MV-4-11 (cell line): ENCODE data around the gene LONP1.
"Not testable (repeated sequence)": the region's sequence is repeated elsewhere in the genome, so short reads cannot be mapped to it uniquely, and the experiment has no call there.

Source experiments
- DNase-seq: peaks from one replicate; lab custom pipeline; 2025; lab: John Stamatoyannopoulos, UW

Gene LONP1

DNA sequence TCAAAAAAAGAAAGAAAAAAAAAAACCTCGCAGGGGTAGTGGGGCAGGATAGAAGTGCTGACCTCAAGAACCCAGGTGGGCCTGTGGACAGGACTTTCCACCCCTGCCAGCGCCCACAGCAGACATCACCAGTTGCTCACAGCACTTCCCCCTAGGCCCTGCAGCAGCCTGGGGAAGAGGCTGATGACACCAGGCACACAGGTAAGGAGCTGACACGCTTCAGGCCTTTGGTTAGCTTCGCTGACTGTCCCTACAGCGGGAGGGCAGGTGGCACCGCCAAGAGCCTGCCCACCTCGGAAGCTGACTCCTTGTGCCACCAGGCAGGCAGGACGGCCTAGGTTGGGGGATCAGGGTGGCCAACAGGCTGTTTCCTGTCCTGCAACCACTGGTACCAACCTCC, 8.9 kb downstream of the LONP1 start:
- no peak for DNase-seq

DNA sequence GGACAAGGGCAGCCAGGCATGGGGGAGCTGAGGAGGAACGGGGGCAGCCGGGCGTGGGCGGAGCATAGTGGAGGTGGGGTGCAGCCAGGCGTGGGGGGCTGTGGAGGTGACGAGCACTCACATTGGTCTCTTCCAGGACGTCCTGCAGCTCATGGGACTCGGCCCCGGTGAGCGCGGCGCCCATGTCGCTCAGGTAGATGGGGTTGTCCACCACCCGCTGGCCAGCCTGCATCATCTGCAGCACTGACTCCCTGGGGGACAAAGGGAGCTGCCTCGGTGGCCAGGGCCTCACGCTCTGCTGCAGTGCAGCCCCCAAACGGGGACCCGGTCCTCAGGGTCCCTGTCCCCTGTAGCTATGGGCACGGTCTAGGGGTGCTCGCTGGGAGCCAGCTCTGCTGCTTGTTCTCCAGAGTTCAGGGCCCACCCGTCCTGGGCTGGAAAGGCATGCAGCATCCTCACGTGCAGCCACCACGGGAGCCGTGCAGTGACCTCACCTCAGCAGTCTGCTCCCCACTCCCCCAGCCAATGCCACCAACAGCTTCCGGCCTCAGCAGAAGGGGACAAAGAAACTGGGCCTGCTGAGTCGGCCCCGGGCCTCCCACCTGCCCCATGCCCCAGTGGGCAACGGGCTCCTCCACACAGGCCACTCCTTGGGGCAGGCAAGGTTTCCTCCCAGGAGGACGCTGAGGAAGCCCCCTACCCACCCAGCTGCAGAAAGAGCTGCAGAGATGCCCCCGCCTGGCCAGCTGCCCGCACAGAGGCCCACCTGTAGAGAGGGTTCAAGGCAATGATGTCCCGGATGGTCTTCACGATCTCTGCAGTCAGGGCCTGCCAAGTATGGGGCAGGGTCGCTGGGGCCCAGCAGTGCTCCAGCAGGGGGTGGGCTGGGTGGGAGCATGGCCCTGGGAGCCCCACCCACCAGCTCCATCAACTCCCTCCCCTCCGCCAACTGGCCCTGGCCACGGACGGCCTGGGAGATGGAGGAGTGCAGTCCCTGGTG, 12.1 kb downstream of the LONP1 start:
- DNase-seq = no peak

DNA sequence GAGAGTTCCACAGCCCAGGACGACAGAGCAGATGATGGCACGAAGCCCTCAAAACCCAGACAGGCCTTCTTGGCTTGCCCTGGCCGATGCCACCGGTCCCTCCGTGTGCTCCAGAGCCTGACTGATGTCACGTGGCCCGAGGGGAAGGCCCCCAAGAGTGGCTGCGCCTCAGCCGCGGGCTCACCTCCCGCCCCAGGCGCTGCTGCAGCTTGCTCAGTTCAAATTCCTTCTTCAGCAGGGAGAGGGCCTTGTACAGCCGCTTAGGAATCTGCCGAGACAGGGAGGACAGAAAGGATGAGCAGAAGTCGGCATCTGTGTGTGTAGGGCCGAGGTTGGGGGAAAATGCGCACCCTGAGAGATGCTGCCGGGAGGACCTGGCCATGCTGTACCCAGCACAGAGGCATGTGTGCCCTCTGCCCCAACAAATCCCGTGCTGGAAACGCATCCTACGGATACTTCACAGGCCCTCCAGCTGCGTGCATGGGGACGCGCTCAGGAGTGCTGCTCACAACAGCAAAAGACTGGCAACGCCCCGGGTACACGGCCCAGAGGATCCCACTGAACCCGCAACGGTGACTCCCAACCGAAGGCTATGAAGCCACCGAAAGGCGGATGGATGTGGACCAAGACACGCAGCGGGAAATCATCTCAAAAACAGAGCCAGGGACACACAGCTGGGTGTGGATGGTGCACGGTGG, 12.9 kb downstream of the LONP1 start:
- DNase-seq = no peak

DNA sequence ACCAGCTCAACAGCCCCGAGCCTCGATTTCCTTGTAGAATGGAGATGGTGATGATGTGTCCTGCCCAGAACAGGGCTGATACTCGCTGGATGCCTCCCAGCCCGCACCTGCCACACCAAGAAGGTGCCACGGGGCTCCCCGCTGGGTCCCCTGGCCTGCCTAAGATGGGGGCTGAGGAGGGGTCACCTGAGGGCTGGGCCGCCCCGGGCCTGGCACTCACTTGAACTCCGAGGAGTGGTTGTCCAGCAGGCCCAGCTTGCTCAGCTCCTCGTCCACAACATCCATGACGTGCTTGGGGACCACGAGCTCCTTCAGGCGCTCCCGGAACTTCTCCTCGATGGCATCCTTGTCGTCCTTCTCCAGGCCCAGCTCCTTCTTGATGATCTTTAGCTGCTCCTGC, 14.4 kb downstream of the LONP1 start:
- DNase-seq = no peak

DNA sequence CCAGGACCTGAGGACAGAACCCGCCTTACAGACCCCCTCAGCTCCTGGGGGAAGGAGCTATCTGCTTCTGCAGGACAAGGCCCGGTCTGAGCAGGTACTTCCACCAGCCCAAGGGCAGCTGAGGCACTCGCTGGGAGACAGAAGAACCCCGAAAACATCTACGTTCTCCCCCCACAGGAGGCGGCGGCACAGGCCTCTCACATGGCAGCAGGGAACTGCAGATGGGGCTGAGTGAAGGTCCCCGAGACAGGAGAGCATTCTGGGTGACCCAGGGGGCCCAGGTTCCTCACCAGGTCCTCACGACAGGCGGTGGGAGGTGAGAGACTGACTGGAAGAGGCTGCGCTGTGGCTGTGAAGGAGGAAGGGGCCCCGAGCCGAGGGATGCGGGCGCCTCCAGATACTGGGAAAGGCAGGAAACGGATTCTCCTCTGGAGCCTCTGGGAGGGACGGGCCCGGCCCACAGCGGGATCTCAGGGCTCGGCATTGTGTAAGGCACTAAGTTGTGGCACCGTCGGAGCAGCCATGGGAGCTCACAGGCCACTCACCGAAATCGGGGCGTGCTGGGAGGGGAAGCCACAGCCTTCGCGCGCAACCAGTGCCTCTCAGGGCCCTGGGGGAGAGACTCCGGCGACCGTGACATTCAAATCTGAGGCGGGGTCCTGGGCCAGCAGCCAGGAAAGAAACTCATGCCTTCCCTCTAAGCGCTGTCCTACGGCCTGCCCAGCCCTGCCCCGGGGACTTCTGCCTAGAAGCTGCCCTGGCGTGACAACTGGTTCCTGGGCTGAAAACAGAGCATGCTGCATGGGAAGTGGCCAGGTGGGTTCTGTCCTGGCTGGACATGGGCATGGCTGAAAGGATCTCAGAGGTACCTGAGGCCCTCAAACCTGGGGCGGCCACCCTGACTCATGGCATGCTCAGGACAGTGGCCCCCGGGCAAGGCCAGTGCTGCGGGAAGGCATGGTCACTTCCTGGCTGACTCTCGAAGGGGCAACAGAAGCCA, 15.8 kb downstream of the LONP1 start:
- DNase-seq = no peak

DNA sequence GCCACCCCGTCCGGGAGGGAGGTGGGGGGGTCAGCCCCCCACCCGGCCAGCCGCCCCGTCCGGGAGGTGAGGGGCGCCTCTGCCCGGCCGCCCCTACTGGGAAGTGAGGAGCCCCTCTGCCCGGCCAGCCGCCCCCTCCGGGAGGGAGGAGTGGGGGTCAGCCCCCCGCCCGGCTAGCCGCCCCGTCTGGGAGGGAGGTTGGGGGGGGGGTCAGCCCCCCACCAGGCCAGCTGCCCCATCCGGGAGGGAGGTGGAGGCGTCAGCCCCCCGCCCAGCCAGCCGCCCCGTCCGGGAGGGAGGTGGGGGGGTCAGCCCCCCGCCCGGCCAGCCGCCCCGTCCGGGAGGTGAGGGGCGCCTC, 17.9 kb downstream of the LONP1 start:
- not testable (repeated sequence) for DNase-seq

DNA sequence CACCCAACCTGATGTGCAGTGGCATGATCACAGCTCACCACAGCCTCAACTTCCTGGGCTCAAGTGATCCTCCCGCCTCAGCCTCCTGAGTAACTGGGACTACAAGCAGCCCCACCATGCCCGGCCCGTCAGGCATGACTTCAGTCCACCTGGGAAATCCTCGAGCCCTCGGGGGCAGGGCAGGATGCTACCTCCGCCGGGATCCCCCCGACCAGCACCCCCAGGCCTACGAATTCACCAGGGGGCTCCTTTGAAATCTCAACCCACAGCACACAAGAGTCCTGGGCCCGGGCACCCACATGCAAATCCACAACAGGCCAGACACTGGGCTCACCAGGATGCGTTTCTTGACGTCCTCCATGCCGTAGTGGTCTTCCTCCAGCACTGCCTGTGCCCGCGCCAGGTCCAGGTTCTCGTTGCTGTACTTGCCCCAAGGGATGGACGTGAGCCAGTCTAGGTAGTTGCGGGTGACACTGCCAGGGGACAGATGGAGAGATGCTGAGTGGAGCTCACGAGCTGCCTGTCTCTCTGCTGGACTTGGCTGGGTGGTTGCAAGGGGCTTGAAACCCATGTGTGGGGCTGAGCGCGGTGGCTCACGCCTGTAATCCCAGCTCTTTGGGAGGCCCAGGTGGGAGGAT, 19.4 kb downstream of the LONP1 start:
- DNase-seq = no peak

DNA sequence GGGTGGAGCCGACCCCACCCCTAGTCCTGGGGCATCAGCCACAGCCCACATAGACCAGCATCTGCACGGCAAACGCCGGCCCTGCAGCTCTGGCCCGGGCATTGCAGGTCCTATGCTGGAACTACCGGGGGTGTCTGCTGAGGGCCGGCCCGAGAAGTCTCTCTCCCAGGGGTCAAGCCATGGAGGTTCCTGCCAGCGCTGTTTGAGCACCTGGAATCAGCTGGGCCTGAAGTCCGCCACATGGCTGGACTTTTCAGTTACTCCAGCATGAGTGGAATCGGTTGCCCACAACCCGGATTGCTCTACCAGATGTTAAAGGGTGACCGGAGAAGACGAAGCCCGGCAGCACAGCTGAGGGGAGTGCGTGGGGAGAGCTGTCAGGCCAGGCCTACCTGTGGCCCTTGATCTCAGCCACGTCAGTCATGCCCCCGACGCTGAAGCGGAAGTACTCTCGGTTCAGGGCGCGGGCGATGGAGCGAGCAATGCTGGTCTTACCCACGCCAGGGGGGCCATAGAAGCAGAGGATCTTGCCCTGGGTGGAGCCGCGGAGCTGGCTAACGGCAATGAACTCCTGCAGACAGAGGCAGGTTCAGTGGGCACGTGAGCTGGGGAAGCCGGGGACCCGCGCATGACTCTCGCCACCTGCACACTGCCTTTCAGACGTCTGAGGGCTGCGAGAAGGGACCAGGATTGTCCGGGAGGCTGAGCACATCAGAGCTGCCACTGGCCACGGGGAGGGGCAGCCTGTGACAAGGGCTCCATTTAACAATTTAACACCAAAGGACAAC, 21.1 kb downstream of the LONP1 start:
- no peak for DNase-seq

DNA sequence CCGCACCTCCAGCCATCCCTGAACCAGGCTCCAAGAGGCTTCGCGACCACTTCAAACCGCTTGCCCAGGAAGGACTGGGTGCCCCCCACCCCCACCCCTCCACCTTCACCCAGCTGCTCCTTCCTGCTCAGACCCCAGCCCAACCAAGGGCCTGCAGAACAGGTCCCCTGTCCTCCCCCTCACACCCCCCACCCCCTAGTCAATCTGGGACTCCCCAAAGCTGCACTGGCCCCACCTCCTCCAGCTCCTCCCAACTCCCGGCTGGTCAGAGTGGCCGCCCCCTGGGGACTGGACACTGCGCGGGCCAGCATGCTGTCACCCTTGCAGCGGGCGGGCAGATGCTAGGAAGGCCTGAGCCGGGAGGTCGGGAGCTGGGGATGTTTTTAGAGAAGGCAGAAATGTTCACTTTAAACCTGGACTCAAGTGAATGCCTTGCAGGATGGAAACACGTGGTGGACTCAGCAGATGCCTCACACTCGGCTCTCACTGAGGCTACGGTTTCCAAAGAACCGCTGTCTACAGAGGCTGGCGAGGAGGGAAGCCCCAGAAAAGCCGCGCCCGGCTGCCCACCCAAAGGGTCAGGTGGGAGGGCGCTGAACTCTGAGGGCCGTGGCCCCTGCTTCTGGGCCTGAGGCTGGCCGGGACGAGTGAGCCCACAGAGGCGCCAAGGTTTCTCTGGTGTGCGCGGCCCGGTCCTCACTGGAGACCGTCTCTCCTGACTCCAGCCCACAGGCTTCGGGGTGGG, 21.9 kb downstream of the LONP1 start:
- no peak for DNase-seq

DNA sequence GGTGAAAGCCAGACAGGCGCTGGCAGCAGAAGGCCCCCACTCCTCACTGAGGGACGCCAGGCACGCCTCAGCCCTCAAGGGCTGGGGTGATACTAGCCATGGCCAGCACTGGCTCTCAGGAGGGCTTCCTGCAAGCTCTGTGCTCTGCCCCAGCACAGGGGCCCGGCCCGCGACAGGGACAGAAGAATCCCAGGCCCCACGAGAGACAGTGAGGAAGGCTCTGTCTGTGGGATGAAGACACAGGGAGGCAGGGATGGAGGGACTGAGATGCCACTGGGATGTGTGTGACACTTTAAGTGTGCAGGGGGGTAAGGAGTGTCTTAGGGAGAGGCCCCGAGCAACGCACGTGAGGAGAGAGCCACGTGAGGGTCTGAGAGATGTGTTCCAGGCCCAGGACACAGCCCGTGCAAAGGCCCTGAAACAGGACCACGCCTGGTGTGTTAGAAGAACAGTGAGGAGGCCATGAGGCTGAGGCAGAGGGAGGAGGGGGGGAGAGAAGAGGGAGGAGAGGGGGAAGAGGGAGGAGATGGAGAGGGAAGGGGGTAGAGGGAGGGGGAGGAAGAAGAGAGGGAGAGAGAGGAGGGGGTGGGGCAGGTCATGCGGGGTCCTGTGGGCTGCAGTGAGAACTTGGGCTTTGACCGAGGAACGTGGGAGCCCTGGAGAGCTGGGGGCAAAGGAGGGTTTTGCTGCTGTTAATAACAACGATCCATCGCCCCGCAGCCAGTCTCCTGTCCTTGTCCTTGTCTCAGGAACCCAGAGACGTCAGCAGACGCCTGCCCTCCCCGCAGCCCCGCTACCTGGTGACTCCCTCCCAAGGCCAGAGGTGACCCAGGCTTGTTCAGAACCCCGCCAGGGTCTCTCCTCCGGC, 22.7 kb downstream of the LONP1 start:
- no peak for DNase-seq

DNA sequence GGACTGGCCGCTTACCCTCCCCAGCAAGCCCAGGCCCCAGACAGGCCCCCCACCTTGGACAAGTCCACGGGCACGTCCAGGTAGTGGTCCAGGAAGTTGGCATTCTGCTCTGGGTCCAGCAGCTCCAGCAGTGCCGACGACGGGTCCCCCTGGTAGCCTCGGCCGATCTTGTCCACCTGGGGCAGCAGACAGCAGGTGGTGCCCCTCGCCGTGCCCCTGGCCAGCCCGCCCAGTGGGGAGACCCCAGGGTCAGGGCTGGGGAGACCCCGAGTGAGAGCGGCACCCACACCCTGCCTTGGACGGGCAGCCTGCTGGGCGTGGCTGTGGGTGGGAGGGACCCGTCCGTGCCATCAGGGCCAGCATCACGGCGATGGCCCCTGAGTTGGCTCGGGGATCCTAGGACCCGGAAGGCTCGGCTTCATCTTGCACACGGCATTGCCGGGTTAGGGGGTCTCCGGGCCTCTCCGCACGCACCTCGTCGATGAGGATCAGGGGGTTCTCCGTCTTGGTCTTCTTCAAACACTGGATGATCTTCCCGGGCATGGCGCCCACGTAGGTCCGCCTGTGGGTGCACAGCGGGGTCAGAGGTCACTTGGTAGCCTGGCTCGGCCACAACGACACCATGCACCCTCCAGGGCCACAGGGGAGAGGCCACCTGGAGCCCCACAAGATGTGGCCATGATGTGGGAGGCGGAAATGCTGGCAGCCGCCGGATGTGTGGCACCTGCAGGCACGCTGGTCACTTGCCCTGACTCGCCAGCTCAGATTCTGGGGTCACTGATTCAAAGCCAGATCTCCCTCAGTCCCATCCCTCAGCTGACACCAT, 23.5 kb downstream of the LONP1 start:
- no peak for DNase-seq

DNA sequence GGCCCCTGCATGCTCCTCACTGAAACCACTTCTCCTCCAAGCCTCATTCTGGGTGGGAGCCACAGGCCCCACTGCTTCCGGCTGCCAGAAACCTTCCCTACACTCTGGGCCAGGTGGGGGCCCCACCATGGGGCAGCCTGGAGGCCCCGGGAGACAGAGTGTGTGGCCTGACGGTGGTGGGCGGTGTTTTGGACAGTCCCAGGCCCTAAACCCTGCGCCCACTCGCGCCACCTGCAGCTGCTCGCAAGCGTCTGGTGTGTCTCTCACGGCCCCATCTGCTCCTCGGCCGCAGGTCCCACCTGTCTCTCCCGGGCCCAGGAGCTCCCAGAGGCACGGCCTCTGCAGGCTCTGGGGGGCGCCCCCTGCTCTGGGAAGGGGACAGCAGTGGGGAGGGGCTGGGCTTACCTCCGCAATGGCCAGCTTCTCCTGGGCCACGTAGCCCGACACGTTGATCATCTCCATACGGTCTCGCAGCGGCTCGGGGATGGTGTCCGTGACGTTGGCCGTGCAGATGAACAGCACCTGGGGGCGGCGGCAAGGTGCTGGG, 24.2 kb downstream of the LONP1 start:
- no peak for DNase-seq

DNA sequence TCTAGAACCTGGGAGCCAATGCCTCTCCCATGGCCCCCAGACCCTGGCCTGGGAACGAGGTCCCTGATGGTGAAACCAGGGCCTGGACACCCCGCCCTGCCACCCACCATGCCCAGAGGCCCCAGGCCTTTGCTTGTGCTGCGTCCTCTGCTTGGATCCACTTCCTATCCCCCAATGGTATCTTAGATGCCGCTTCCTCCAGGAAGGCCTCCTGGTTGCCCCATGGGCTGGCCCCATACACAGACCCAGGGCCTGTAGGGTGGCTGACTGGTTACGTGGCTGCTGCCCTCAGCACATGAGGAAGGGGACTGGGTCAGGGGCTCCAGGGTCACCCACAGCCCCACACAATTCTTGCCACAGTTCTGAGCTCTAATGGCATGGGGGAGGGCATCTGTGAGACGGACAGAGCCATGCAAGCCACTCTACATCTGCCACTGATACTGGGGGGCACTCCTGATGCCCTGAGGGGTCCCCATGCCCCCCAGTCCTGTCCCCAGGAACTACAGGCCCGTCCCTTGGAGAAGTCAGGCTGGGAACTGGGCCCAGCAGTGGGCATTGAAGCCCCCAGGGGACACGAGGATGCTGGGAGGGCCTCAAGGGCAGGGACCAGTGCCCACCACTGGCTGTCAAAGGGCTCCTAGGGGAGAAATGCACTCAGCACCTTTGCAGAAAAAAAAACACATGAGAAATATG, 24.8 kb downstream of the LONP1 start:
- no peak for DNase-seq

DNA sequence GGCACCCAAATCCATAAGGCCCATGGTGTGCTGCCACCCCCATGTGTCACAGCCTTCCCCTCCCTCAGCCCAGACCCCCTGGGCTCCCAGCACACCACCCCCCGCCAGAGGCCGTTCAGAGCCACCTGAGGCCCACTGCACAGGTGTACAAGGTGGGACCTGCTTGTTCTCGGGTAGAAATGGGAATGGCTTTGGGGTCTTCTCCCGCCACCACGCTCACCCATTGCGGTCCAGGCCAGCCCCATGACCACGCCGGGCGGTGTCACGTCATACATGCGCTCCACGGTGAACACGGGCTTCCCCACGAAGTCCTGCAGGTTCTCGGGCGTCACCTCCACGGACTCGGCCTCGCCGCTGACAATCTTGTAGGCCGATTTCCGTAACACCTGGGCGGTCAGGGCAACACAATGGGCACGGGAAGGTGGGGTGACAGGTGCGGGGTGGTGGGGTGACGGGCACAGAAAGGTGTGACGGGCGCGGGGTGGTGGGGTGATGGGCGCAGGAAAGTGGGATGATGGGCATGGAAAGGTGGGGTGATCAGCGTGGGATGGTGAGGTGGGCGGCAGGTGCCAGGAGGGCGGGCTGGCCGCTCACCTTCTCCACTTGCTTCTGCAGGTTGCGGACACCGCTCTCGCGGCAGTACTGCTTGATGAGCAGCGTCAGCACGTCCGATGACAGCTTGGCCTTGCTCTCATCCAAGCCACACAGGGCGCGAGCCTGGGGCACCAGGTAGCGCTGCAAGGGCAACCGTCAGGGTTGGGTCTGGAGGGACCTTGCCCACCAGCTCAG, 25.6 kb downstream of the LONP1 start:
- DNase-seq = no peak

DNA sequence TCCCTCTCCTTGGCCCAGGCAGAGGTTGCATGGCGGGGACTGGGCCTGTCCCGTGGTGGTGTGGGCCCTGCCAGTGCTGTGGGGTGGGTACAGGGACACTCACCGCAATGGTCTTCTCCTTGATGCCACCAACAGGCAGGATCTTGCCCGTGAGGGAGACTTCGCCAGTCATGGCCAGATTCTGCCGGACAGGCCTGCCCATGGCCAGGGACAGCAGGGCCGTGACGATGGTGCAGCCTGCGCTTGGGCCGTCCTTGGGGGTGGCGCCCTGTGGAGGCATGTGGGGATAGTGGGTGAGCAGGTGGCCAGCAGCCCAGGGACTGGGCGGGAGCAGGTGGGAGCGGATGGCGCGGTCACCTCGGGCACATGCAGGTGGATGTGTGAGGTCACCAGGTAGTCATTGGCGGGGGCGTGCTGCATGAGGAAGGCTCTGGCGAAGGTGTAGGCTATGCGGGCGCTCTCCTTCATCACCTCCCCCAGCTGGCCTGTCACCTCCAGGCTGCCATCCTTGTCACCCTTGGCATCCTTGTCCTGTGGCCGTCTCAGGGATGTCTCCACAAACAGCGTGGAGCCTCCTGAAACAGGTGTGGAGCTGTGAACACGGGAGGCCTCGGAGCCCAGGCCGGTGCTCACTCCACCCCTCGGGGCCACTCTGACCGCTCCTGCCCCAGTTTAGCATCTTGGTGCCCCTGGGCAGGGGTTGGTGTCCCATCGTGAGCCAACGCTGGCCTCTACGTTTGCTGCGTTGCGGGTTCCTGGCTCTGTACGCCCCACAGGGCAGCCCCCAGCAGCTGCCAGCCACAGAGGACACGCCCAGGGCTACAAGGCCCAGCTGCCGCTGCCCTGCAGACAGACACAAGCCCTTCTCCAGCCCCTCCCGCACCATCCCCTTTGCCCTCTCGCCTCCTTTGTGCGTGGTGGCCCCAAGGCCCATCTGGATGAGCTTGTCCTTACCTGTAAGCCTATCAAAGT, 26.5 kb downstream of the LONP1 start:
- no peak for DNase-seq
